HepG2 (cell line): ENCODE measurements around the gene C22orf31. TPM values are rescaled to one million over a fixed set of nuclear protein-coding genes. Genes with fewer than 3 reads are reported as not detected.

ENCODE experiments used
- ARID4A ChIP-seq: sonication (generic); formaldehyde crosslinking; IDR thresholded peaks from 2 replicates; pipeline ENCODE4 v1.5.0; 2020; ENCODE audit warnings: mild to moderate bottlenecking, missing genetic modification reagents, borderline replicate concordance
- NCOR1 ChIP-seq: fragments of 200-600 bp; sonication (generic); IDR thresholded peaks from 2 replicates; pipeline ENCODE4 v1.7.0; 2017; ENCODE audit warnings: antibody characterized with exemption, low read length, borderline replicate concordance
- NR1H2 ChIP-seq: sonication (generic); formaldehyde crosslinking; IDR thresholded peaks from 2 replicates; pipeline ENCODE4 v1.8.1; 2022; ENCODE audit warnings: low read depth, missing genetic modification reagents, borderline replicate concordance
- NR2F6 ChIP-seq, 2 experiments: IDR thresholded peaks; 2 replicates each; pipeline ENCODE4 v1.6.1; 2016; ENCODE audit warnings: antibody characterized with exemption in 1 of 2, mild to moderate bottlenecking in 1 of 2
- PAX8 ChIP-seq: sonication (generic); formaldehyde crosslinking; IDR thresholded peaks from 2 replicates; pipeline ENCODE4 v1.8.0; 2022; ENCODE audit warnings: mild to moderate bottlenecking, missing genetic modification reagents, borderline replicate concordance
- PRPF4 ChIP-seq: fragments of 200-400 bp; formaldehyde crosslinking; IDR thresholded peaks from 2 replicates; pipeline ENCODE4 v1.6.1; 2016; ENCODE audit warnings: low read length, low read depth; ENCODE audit not compliant: poor library complexity, severe bottlenecking
- SATB2 ChIP-seq: sonication (generic); formaldehyde crosslinking; IDR thresholded peaks from 2 replicates; pipeline ENCODE4 v1.5.0; 2020; ENCODE audit warnings: missing genetic modification reagents
- SOX13 ChIP-seq, 3 experiments: fragments of 450-650 bp in 1 of 3; sonication (generic) in 1 of 3; formaldehyde crosslinking in 1 of 3; IDR thresholded peaks in 2 of 3; conservative IDR thresholded peaks in 1 of 3; 2 replicates each; pipeline versions ENCODE4 v1.5.0 to v1.6.1; 2016 to 2020; ENCODE audit warnings: antibody characterized with exemption in 1 of 3, mild to moderate bottlenecking in 1 of 3, missing compliant biosample characterization in 1 of 3, missing genetic modification reagents in 1 of 3, moderate library complexity in 1 of 3
- THAP11 ChIP-seq: IDR thresholded peaks from 2 replicates; pipeline ENCODE4 v1.6.1; 2016; ENCODE audit warnings: missing biosample characterization, missing genetic modification reagents
- ZBTB25 ChIP-seq: IDR thresholded peaks from 2 replicates; pipeline ENCODE4 v1.6.1; 2018; ENCODE audit warnings: missing genetic modification reagents
- ZNF510 ChIP-seq: sonication (generic); formaldehyde crosslinking; IDR thresholded peaks from 2 replicates; pipeline ENCODE4 v1.4.0; 2020; ENCODE audit warnings: low read depth, mild to moderate bottlenecking, missing genetic modification reagents
- ZNF639 ChIP-seq: conservative IDR thresholded peaks from 2 replicates; pipeline ENCODE4 v1.6.1; 2018; ENCODE audit warnings: missing genetic modification reagents
- polyA plus RNA-seq, 8 experiments: library from polyadenylated mRNA; depleted of rRNA in 3 of 8; stranded (reverse) in 7 of 8; unstranded in 1 of 8; fragments of >200 nt; fragmentation: Illumina TruSeq in 4 of 8; extraction: Trizol in 4 of 8; gene quantifications; 2 replicates each; pipeline versions ENCODE4 v1.2.1 to v1.2.3, GENCODE V29; 2011 to 2016; ENCODE audit warnings: low read depth in 4 of 8, missing spikeins in 1 of 8, mixed read lengths in 1 of 8; ENCODE audit not compliant: insufficient read depth in 1 of 8
- total RNA-seq, 5 experiments: library from RNA; depleted of rRNA; stranded (reverse); fragments of >200 nt; fragmentation: Illumina TruSeq; extraction: Trizol; gene quantifications; 2 replicates each; pipeline ENCODE4 v1.2.3, GENCODE V29; 2016; ENCODE audit warnings: low read depth in 1 of 5

The C22orf31 gene
- total and polyA plus RNA-seq, 2 of the 13 experiments (the other 11 are each of a cell fraction or from before 2014, with no cell fraction given): not detected

GRCh38 chr22:29040385-29041275 lies 21.0 kb downstream of the C22orf31 start (continued):
- TF ChIP-seq SATB2 (CRISPR knock-in tag) (no peak), NR1H2 (CRISPR knock-in tag) (no peak), ARID4A (CRISPR knock-in tag) (0 out of 2 replicates have a peak, but pooled peaks have one; percentile 8), NR2F6 (IDR thresholded peaks at IDR 0.05) (no peak), NR2F6 (CRISPR knock-in tag; IDR thresholded peaks at IDR 0.05) (0 out of 2 replicates have a peak, but pooled peaks have one; percentile 15), THAP11 (CRISPR knock-in tag) (peak; percentile 36; the same call in 1 of the 2 replicates), ZNF510 (CRISPR knock-in tag) (peak; percentile 52; the same call in 1 of the 2 replicates), PAX8 (CRISPR knock-in tag) (no peak), SOX13 (IDR thresholded peaks at IDR 0.05) (no peak), SOX13 (CRISPR knock-in tag; conservative IDR thresholded peaks at IDR 0.05 in 1 of 2, IDR thresholded peaks at IDR 0.05 in 1 of 2) (peak in 1 of 2 experiments; percentile 24; a peak in 1 of 4 replicates), PRPF4 (peak; percentile 55), ZBTB25 (CRISPR knock-in tag) (0 out of 2 replicates have a peak, but pooled peaks have one; percentile 47), NCOR1 (no peak), ZNF639 (CRISPR knock-in tag) (no peak)
- TF ChIP-seq, all 625 proteins: peak for 26
